Measurements from ENCODE around the gene NT5DC4. TPM values are rescaled to one million over a fixed set of nuclear protein-coding genes. Genes with fewer than 3 reads are reported as not detected.

The NT5DC4 gene
- total RNA-seq, 3 donors from 2014 or later = not detected

- Histone ChIP-seq H3K9me3 (no peaks in the 10 kb centered on the region), H3K4me3 (no peak overlapping the region), H3K4me1 (ENCODE audit: low read depth) (no peaks in the 10 kb centered on the region), H3K36me3 (ENCODE audit: low read depth) (no peaks in the 10 kb centered on the region)
- TF ChIP-seq, protein P1, sequence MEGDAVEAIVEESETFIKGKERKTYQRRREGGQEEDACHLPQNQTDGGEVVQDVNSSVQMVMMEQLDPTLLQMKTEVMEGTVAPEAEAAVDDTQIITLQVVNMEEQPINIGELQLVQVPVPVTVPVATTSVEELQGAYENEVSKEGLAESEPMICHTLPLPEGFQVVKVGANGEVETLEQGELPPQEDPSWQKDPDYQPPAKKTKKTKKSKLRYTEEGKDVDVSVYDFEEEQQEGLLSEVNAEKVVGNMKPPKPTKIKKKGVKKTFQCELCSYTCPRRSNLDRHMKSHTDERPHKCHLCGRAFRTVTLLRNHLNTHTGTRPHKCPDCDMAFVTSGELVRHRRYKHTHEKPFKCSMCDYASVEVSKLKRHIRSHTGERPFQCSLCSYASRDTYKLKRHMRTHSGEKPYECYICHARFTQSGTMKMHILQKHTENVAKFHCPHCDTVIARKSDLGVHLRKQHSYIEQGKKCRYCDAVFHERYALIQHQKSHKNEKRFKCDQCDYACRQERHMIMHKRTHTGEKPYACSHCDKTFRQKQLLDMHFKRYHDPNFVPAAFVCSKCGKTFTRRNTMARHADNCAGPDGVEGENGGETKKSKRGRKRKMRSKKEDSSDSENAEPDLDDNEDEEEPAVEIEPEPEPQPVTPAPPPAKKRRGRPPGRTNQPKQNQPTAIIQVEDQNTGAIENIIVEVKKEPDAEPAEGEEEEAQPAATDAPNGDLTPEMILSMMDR (IDR thresholded peaks at IDR 0.05) = no peak
- intact Hi-C loops (cut with DNase I, micrococcal nuclease) = no loop called here
- DNase-seq (no peak), ATAC-seq (no peak)
These were observed 67.8 kb downstream of the NT5DC4 start for GRCh38 chr2:112788653-112789052.

Other genes with a start within 250 kb of the NT5DC4 start
- gene TTL, start 238.9 kb upstream of the NT5DC4 start, total RNA-seq = 10 to 100 TPM; 13.4 to 32.2 (median 20.3) TPM
- gene POLR1B, start 178.6 kb upstream of the NT5DC4 start, total RNA-seq = 10 to 100 TPM; 10.1 to 18.3 (median 18.1) TPM
- 10 to 100 TPM; 20.9 to 28.8 (median 26.1) TPM for gene CHCHD5, start 136.4 kb upstream of the NT5DC4 start, total RNA-seq
- gene SLC20A1, start 75.1 kb upstream of the NT5DC4 start, total RNA-seq = 100 to 1,000 TPM in 1 of 3 donors, 10 to 100 TPM in 2; 64.3 to 128 (median 80.6) TPM
- gene CKAP2L, start 43.6 kb downstream of the NT5DC4 start, total RNA-seq = 1 to 10 TPM; 1.2 to 9.5 (median 2.8) TPM
- gene IL1A, start 63.5 kb downstream of the NT5DC4 start, total RNA-seq = not detected
- 1 to 10 TPM; 2.1 to 6.4 (median 4.2) TPM for gene IL1B, start 115.8 kb downstream of the NT5DC4 start, total RNA-seq
- gene IL37, start 190.1 kb downstream of the NT5DC4 start, total RNA-seq = under 1 TPM in 2 of 3 donors, not detected in 1; 0.67 to 0.82 TPM